Endothelial cell of umbilical vein (primary cell): ENCODE data around the gene GSC2.

Source experiments
- POLR2A ChIP-seq: IDR thresholded peaks from 2 replicates; pipeline ENCODE4 v1.6.1; 2012; ENCODE audit warnings: low read depth, mild to moderate bottlenecking, control low read depth, low read length
- POLR2AphosphoS5 ChIP-seq: IDR thresholded peaks from 2 replicates; pipeline ENCODE4 v1.6.1; 2012; ENCODE audit warnings: low read depth, mild to moderate bottlenecking, control low read depth, low read length, moderate library complexity; ENCODE audit not compliant: insufficient read depth
- TF ChIP-seq, protein P1 (sequence below), 2 donors: IDR thresholded peaks; 1 replicate in 1 of 2; 2 replicates in 1 of 2; pipeline ENCODE4 v1.5.1; 2011; ENCODE audit warnings: low read length in 2 of 2, mild to moderate bottlenecking in 2 of 2, moderate library complexity in 2 of 2, control low read depth in 1 of 2, inconsistent platforms in 1 of 2, low read depth in 1 of 2; ENCODE audit not compliant: insufficient read depth in 1 of 2; ENCODE audit errors: extremely low read depth in 1 of 2

DNA sequence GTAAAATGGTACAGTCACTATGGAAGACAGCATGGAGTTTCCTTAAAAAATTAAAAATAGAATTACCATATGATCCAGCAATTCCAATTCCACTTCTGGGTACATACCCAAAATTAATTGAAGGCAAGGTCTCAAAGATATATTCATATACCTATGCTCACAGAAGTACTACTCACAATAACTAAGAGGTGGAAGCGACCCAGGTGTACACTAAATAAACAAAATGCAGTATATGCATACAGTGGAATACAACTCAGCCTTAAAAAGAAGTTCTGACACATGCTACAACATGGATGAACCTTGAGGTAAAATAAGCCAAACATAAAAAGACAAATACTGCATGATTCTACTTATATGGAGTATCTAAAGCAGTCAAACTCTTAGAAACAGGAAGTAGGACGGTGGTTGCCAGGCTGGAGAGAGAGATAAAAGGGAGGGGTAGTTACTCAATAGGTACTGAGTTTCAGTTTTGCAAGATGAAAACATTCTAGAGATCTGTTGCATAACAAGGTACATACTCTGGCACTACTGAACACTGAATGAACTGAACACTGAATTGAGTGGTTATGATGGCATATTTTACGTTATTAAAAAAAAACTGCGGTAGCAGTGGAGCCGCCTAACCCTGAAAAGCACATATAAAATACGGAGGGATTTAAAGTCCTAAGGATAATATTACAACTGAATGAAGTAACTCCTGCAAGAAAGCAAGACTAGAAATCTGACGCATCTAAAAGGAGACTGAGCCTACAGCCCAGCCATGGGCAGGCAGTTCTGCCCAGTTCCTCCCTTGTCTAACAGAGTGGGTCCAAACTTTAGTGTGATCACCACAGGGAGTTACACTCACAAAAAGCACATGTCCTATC lies 40.7 kb downstream of the GSC2 start:
- TF ChIP-seq POLR2A: no peak
- TF ChIP-seq, protein P1, sequence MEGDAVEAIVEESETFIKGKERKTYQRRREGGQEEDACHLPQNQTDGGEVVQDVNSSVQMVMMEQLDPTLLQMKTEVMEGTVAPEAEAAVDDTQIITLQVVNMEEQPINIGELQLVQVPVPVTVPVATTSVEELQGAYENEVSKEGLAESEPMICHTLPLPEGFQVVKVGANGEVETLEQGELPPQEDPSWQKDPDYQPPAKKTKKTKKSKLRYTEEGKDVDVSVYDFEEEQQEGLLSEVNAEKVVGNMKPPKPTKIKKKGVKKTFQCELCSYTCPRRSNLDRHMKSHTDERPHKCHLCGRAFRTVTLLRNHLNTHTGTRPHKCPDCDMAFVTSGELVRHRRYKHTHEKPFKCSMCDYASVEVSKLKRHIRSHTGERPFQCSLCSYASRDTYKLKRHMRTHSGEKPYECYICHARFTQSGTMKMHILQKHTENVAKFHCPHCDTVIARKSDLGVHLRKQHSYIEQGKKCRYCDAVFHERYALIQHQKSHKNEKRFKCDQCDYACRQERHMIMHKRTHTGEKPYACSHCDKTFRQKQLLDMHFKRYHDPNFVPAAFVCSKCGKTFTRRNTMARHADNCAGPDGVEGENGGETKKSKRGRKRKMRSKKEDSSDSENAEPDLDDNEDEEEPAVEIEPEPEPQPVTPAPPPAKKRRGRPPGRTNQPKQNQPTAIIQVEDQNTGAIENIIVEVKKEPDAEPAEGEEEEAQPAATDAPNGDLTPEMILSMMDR (IDR thresholded peaks at IDR 0.05; ENCODE audit: extremely low read depth in 1 of 2, insufficient read depth in 1 of 2, low read depth in 1 of 2, low read length in 2 of 2): no peak
- TF ChIP-seq POLR2AphosphoS5: no peak
